H1 (cell line): ENCODE results near the gene EPB41L5. TPM values are rescaled to one million over a fixed set of nuclear protein-coding genes. Genes with fewer than 3 reads are reported as not detected.
A peak's percentile ranks its signal among the peaks of the same experiment; 100 is the strongest.
"Not testable (repeated sequence)": the region's sequence is repeated elsewhere in the genome, so short reads cannot be mapped to it uniquely, and the experiment has no call there.

ENCODE experiments used
- CTCF ChIA-PET: fragments of 300-600 bp; sonication (Branson Sonifier 250); formaldehyde crosslinking; loops from one replicate; lab custom pipeline; 2021; ENCODE audit not compliant: partially characterized antibody; lab: Charles Lee
- POLR2A ChIA-PET: fragments of 300-600 bp; sonication (Branson Sonifier 250); formaldehyde crosslinking; loops from one replicate; lab custom pipeline; 2021; ENCODE audit warnings: inconsistent platforms; ENCODE audit not compliant: partially characterized antibody; lab: Charles Lee
- DNase-seq, 2 experiments: peaks; one replicate each; pipeline versions ENCODE4 v3.0.0 to v3.0.0-alpha.2; 2010 to 2022; ENCODE audit warnings: low spot score in 2 of 2, low read depth in 1 of 2, mixed read lengths in 1 of 2
- FAIRE-seq: peaks from 2 replicates; lab custom pipeline; 2011; peaks lifted over from hg19 to GRCh38; lab: Jason Lieb, UNC
- H2AFZ ChIP-seq: 2 replicates; pipeline ENCODE4 v1.8.1; 2012; ENCODE audit warnings: low read length, inconsistent platforms
- H2AK5ac ChIP-seq: 2 replicates; pipeline ENCODE4 v1.6.1; 2013; ENCODE audit warnings: low read depth, low read length
- H2BK120ac ChIP-seq: replicated peaks from 2 replicates; pipeline ENCODE3; 2013; ENCODE audit warnings: low read depth, low read length, inconsistent platforms
- H2BK12ac ChIP-seq: 2 replicates; pipeline ENCODE4 v1.6.1; 2013; ENCODE audit warnings: low read depth, low read length
- H2BK15ac ChIP-seq: 2 replicates; pipeline ENCODE4 v1.6.1; 2013; ENCODE audit warnings: low read length
- H2BK20ac ChIP-seq: 2 replicates; pipeline ENCODE4 v1.6.1; 2013; ENCODE audit warnings: low read length
- H2BK5ac ChIP-seq: 2 replicates; pipeline ENCODE4 v1.6.1; 2013; ENCODE audit warnings: low read depth, low read length
- H3K14ac ChIP-seq: 2 replicates; pipeline ENCODE4 v1.6.1; 2013; ENCODE audit warnings: inconsistent platforms; ENCODE audit not compliant: insufficient read length
- H3K18ac ChIP-seq: 2 replicates; pipeline ENCODE4 v1.6.1; 2013; ENCODE audit warnings: low read length; ENCODE audit errors: extremely low read depth
- H3K23ac ChIP-seq: 2 replicates; pipeline ENCODE4 v1.6.1; 2013; ENCODE audit warnings: inconsistent platforms; ENCODE audit not compliant: insufficient read length
- H3K23me2 ChIP-seq: 2 replicates; pipeline ENCODE4 v1.6.1; 2013; ENCODE audit warnings: low read depth, low read length
- H3K27ac ChIP-seq: 2 replicates; pipeline ENCODE4 v1.6.1; 2011; ENCODE audit warnings: low read depth, low read length, inconsistent platforms
- H3K27me3 ChIP-seq, 4 experiments: replicated peaks in 1 of 4; 1 replicate in 1 of 4; 2 replicates in 3 of 4; pipeline versions ENCODE4 v1.6.1 to v1.8.1; 2011 to 2013; ENCODE audit warnings: low read length in 3 of 4, mild to moderate bottlenecking in 3 of 4, inconsistent platforms in 2 of 4, mixed read lengths in 2 of 4, moderate library complexity in 1 of 4; ENCODE audit not compliant: control insufficient read depth in 3 of 4, insufficient read depth in 3 of 4; ENCODE audit errors: extremely low read depth in 1 of 4
- H3K36me3 ChIP-seq, 4 experiments: 2 replicates each; pipeline versions ENCODE4 v1.6.1 to v1.8.1; 2011 to 2013; ENCODE audit warnings: mild to moderate bottlenecking in 4 of 4, low read length in 3 of 4, moderate library complexity in 2 of 4, control low read depth in 1 of 4, inconsistent platforms in 1 of 4; ENCODE audit not compliant: insufficient read depth in 4 of 4, control insufficient read depth in 2 of 4
- H3K4ac ChIP-seq: replicated peaks from 2 replicates; pipeline ENCODE3; 2013; ENCODE audit warnings: low read length, low read depth, mixed read lengths, inconsistent platforms; ENCODE audit not compliant: insufficient read length
- H3K4me1 ChIP-seq, 4 experiments: replicated peaks in 1 of 4; 1 replicate in 1 of 4; 2 replicates in 3 of 4; pipeline versions ENCODE4 v1.6.1 to v1.8.1; 2011 to 2013; ENCODE audit warnings: low read length in 3 of 4, inconsistent platforms in 2 of 4, mixed read lengths in 1 of 4; ENCODE audit not compliant: insufficient read depth in 4 of 4, control insufficient read depth in 3 of 4
- H3K4me2 ChIP-seq, 2 experiments: 2 replicates each; pipeline versions ENCODE4 v1.6.1 to v1.8.1; 2011 to 2013; ENCODE audit warnings: low read depth in 2 of 2, low read length in 2 of 2, control low read depth in 1 of 2, inconsistent platforms in 1 of 2, mild to moderate bottlenecking in 1 of 2; ENCODE audit not compliant: insufficient read depth in 1 of 2
- H3K4me3 ChIP-seq, 4 experiments: fragments of 200-600, 300-600 bp in 1 of 4; sonication (generic), shearing (Covaris generic), sonication (Bioruptor Twin) in 1 of 4; 2 replicates each; pipeline versions ENCODE4 v1.5.1 to v1.8.1; 2011 to 2016; ENCODE audit warnings: low read length in 4 of 4, low read depth in 3 of 4, control low read depth in 2 of 4, inconsistent platforms in 2 of 4, mild to moderate bottlenecking in 2 of 4, mixed read lengths in 1 of 4, moderate library complexity in 1 of 4; ENCODE audit not compliant: insufficient read depth in 2 of 4; ENCODE audit errors: extremely low read depth in 1 of 4
- H3K56ac ChIP-seq: replicated peaks from 2 replicates; pipeline ENCODE3; 2013; ENCODE audit warnings: low read depth, mild to moderate bottlenecking, mixed read lengths, low read length, inconsistent platforms; ENCODE audit not compliant: insufficient read length
- H3K79me1 ChIP-seq: 2 replicates; pipeline ENCODE4 v1.6.1; 2013; ENCODE audit warnings: low read depth, low read length, control low read depth
- H3K79me2 ChIP-seq, 2 experiments: 2 replicates each; pipeline versions ENCODE4 v1.6.1 to v1.8.1; 2012 to 2013; ENCODE audit warnings: low read length in 2 of 2, mild to moderate bottlenecking in 2 of 2, inconsistent platforms in 1 of 2; ENCODE audit not compliant: insufficient read depth in 2 of 2, control insufficient read depth in 1 of 2
- H3K9ac ChIP-seq, 4 experiments: replicated peaks in 1 of 4; 1 replicate in 1 of 4; 2 replicates in 3 of 4; pipeline versions ENCODE4 v1.6.1 to v1.8.1; 2011 to 2013; ENCODE audit warnings: low read depth in 3 of 4, low read length in 3 of 4, control low read depth in 2 of 4, mild to moderate bottlenecking in 2 of 4, moderate library complexity in 2 of 4, inconsistent platforms in 1 of 4; ENCODE audit errors: extremely low read depth in 1 of 4
- H3K9me3 ChIP-seq, 2 experiments: 2 replicates each; pipeline versions ENCODE4 v1.6.1 to v1.8.1; 2012 to 2013; ENCODE audit warnings: mild to moderate bottlenecking in 2 of 2, moderate library complexity in 2 of 2, control low read depth in 1 of 2, inconsistent platforms in 1 of 2, low read depth in 1 of 2, low read length in 1 of 2, mixed read lengths in 1 of 2; ENCODE audit not compliant: insufficient read depth in 2 of 2
- H4K20me1 ChIP-seq, 2 experiments: replicated peaks in 1 of 2; 2 replicates each; pipeline versions ENCODE3 to v1.8.1; 2011 to 2013; ENCODE audit warnings: inconsistent platforms in 2 of 2, low read length in 2 of 2, mild to moderate bottlenecking in 1 of 2; ENCODE audit not compliant: insufficient read depth in 2 of 2, control insufficient read depth in 1 of 2
- H4K5ac ChIP-seq: 2 replicates; pipeline ENCODE4 v1.6.1; 2013; ENCODE audit warnings: low read length, low read depth, mixed read lengths, inconsistent platforms; ENCODE audit not compliant: insufficient read length
- H4K8ac ChIP-seq: 2 replicates; pipeline ENCODE4 v1.8.0; 2013; ENCODE audit warnings: mild to moderate bottlenecking, moderate library complexity, low read length, inconsistent platforms; ENCODE audit not compliant: insufficient read depth; ENCODE audit errors: extremely low read depth
- H4K91ac ChIP-seq: replicated peaks from 2 replicates; pipeline ENCODE3; 2013; ENCODE audit warnings: low read length, mixed read lengths, inconsistent platforms; ENCODE audit not compliant: insufficient read length
- RAD21 ChIP-seq, 2 experiments: IDR thresholded peaks in 1 of 2; conservative IDR thresholded peaks in 1 of 2; 2 replicates each; pipeline ENCODE4 v1.6.1; 2011; ENCODE audit warnings: low read depth in 2 of 2, low read length in 2 of 2, improper control_type of control experiment in 1 of 2, inconsistent platforms in 1 of 2, mild to moderate bottlenecking in 1 of 2, moderate library complexity in 1 of 2
- WGBS, 2 experiments: shearing (Covaris generic) in 1 of 2; methylation state at CpG; one replicate each; pipeline versions ENCODE4 v1.1.6 to v1.1.7; 2013 to 2015; ENCODE audit warnings: low lambda C conversion rate in 2 of 2, mixed read lengths in 2 of 2, inconsistent platforms in 1 of 2, low coverage in 1 of 2, missing lambda C conversion rate in 1 of 2; ENCODE audit not compliant: insufficient replicate concordance in 2 of 2, insufficient coverage in 1 of 2, insufficient read length in 1 of 2; ENCODE audit errors: extremely low coverage in 1 of 2, missing lambda C conversion rate in 1 of 2; 5-methylcytosine and 5-hydroxymethylcytosine counted together
- polyA plus RNA-seq, 7 experiments: library from polyadenylated mRNA; depleted of rRNA in 3 of 7; stranded (reverse) in 5 of 7; unstranded in 2 of 7; fragments of >200 nt in 5 of 7; fragments of 200-250 nt in 2 of 7; gene quantifications; 1 replicate in 5 of 7; 2 replicates in 1 of 7; 4 replicates in 1 of 7; pipeline versions ENCODE4 v1.2.1 to v1.2.3, GENCODE V29; 2011 to 2013; ENCODE audit warnings: missing spikeins in 2 of 7, mixed read lengths in 2 of 7
- total RNA-seq: library from RNA; stranded (reverse); fragmentation: NEBNext Ultra II Directional; extraction: Animal tissue kit (Norgen Biotek cat#: 25700); gene quantifications from 2 replicates; pipeline ENCODE4 v1.2.1, GENCODE V29; 2021

EPB41L5 gene
- total and polyA plus RNA-seq, 2 of the 8 experiments (the other 6 are each of a cell fraction or from before 2014, with no cell fraction given) = 13.5 to 32.3 TPM

DNA sequence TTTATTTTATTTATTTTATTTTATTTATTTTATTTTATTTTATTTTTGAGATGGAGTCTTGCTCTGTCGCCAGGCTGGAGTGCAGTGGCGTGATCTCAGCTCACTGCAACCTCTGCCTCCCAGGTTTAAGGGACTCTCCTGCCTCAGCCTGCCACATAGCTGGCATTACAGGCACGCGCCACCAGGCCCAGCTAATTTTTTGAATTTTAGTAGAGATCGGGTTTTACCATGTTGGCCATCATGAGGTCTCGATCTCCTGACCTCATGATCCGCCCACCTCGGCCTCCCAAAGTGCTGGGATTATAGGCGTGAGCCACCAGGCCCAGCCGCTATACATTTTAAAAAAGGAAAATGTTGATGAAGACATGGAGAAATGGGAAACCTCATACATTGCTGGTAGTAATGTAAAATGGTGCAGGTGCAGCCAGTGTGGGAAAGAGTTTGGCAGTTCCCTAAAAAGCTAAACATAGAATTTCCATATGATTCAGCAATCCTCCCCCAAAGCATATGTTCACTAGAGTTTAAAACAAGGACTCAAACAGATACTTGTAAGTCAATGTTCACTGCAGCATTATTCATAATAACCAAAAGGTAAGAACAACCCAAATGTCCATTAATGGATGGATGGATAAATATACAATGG is 187.1 kb downstream of the EPB41L5 start:
- not testable (repeated sequence) for H3K23me2 ChIP-seq, FAIRE-seq

More for the DNA sequence above, 187.1 kb downstream of the EPB41L5 start:
- H3K23ac ChIP-seq, H3K79me1 ChIP-seq, H2BK120ac ChIP-seq, H3K27ac ChIP-seq, H4K8ac ChIP-seq, H2AFZ ChIP-seq, H4K20me1 ChIP-seq, H4K5ac ChIP-seq, H2BK15ac ChIP-seq, H3K14ac ChIP-seq, H3K56ac ChIP-seq, H3K4me2 ChIP-seq, CTCF ChIA-PET, H2AK5ac ChIP-seq, POLR2A ChIA-PET, H3K9ac ChIP-seq, H2BK12ac ChIP-seq, H2BK5ac ChIP-seq, H3K36me3 ChIP-seq, H4K91ac ChIP-seq, H3K4me3 ChIP-seq, H3K4ac ChIP-seq, H2BK20ac ChIP-seq, H3K4me1 ChIP-seq, H3K79me2 ChIP-seq, DNase-seq, H3K27me3 ChIP-seq, H3K18ac ChIP-seq, H3K9me3 ChIP-seq: not testable (repeated sequence)
- WGBS, 2 experiments = 86% methylated on average over 10 of the region's 10 CpGs; no CpG with 5 or more reads in 1 of the 2 experiments
- 0 out of 4 replicates have a peak, but pooled peaks of 1 of the 2 experiments have one; percentile 3 for TF ChIP-seq RAD21 (IDR thresholded peaks at IDR 0.05 in 1 of 2, conservative IDR thresholded peaks at IDR 0.05 in 1 of 2; ENCODE audit: low read depth in 2 of 2, low read length in 2 of 2)
